OCI-LY1 (cell line): ENCODE measurements around the gene FBXW2.

Experiments
- EZH2 ChIP-seq: fragments of 200-600 bp; sonication (generic), shearing (Covaris generic); IDR thresholded peaks from 2 replicates; pipeline ENCODE4 v1.8.0; 2017; ENCODE audit warnings: borderline replicate concordance, mixed run types, mild to moderate bottlenecking, antibody characterized with exemption, low read length, moderate library complexity, mixed read lengths
- TF ChIP-seq, protein P1 (sequence below): fragments of 200-600 bp; sonication (generic), shearing (Covaris generic); IDR thresholded peaks from 2 replicates; pipeline ENCODE4 v1.5.1; 2017; ENCODE audit warnings: mild to moderate bottlenecking, antibody characterized with exemption, low read length, moderate library complexity, mixed read lengths

DNA sequence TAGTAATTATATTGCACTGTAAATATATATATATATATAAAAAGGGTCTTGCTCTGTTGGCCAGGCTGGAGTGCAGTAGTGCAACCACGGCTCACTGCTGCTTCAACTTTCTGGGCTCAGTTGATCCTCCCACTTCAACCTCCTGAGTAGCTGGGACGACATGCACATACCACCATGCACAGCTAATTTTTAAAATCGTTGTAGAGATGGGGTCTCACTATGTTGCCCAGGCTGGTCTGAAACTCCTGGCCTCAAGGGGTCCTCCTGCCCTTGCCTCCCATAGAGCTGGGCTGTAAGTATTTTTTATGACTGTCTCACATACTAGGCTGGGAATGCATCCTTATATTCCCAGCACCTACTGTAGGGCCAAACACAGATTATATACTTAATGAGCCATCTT, 37.6 kb upstream of the FBXW2 start:
- TF ChIP-seq, protein P1, sequence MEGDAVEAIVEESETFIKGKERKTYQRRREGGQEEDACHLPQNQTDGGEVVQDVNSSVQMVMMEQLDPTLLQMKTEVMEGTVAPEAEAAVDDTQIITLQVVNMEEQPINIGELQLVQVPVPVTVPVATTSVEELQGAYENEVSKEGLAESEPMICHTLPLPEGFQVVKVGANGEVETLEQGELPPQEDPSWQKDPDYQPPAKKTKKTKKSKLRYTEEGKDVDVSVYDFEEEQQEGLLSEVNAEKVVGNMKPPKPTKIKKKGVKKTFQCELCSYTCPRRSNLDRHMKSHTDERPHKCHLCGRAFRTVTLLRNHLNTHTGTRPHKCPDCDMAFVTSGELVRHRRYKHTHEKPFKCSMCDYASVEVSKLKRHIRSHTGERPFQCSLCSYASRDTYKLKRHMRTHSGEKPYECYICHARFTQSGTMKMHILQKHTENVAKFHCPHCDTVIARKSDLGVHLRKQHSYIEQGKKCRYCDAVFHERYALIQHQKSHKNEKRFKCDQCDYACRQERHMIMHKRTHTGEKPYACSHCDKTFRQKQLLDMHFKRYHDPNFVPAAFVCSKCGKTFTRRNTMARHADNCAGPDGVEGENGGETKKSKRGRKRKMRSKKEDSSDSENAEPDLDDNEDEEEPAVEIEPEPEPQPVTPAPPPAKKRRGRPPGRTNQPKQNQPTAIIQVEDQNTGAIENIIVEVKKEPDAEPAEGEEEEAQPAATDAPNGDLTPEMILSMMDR = no peak
- TF ChIP-seq EZH2 = no peak
